Measurements from ENCODE around the gene PLCD1.
"Not testable (repeated sequence)": the region's sequence is repeated elsewhere in the genome, so short reads cannot be mapped to it uniquely, and the experiment has no call there.

Gene PLCD1

GRCh38 chr3:37997791-37998370 lies 31.6 kb downstream of the PLCD1 start:
- no peak for DNase-seq

- DNase-seq, result no peak
Observed at GRCh38 chr3:37997342-37997741, 32.1 kb downstream of the PLCD1 start.

- peak; percentile 90 for DNase-seq
Observed at GRCh38 chr3:37996785-37997301, 32.6 kb downstream of the PLCD1 start.

GRCh38 chr3:37995652-37996641 lies 33.5 kb downstream of the PLCD1 start:
- DNase-seq, result peak; percentile 20

GRCh38 chr3:37994639-37994972 lies 34.8 kb downstream of the PLCD1 start:
- peak; percentile 43 for DNase-seq

GRCh38 chr3:37993820-37994638 lies 35.4 kb downstream of the PLCD1 start:
- peak; percentile 82 for DNase-seq

- no peak for DNase-seq
Observed at GRCh38 chr3:37993460-37993819, 36.0 kb downstream of the PLCD1 start.

GRCh38 chr3:37993067-37993455 lies 36.4 kb downstream of the PLCD1 start:
- DNase-seq, result no peak

- DNase-seq, result no peak
Observed at GRCh38 chr3:37992271-37993066, 37.0 kb downstream of the PLCD1 start.

- no peak for DNase-seq
Observed at GRCh38 chr3:37991823-37992222, 37.6 kb downstream of the PLCD1 start.

- no peak for DNase-seq
Observed at GRCh38 chr3:37991109-37991508, 38.3 kb downstream of the PLCD1 start.

- DNase-seq, result no peak
Observed at GRCh38 chr3:37990527-37990926, 38.9 kb downstream of the PLCD1 start, which contains the start of gene VILL. Gene VILL (plus strand): TSS chr3:37990786. CDS start chr3:37993673, 2,887 bp downstream.

GRCh38 chr3:37989821-37990480 lies 39.5 kb downstream of the PLCD1 start:
- no peak for DNase-seq

GRCh38 chr3:37988931-37989525 lies 40.4 kb downstream of the PLCD1 start:
- DNase-seq, result no peak

- not testable (repeated sequence) for DNase-seq
Observed at GRCh38 chr3:37988376-37988775, 41.1 kb downstream of the PLCD1 start.

GRCh38 chr3:37987751-37988179 lies 41.7 kb downstream of the PLCD1 start:
- no peak for DNase-seq

GRCh38 chr3:37987315-37987697 lies 42.1 kb downstream of the PLCD1 start:
- no peak for DNase-seq

- DNase-seq, result no peak
Observed at GRCh38 chr3:37986479-37987314, 42.7 kb downstream of the PLCD1 start.

- DNase-seq, result no peak
Observed at GRCh38 chr3:37985637-37986320, 43.7 kb downstream of the PLCD1 start.

GRCh38 chr3:37984596-37984995 lies 44.8 kb downstream of the PLCD1 start:
- DNase-seq, result no peak
